ENCODE results near the gene NYNRIN.
"Not testable (repeated sequence)": the region's sequence is repeated elsewhere in the genome, so short reads cannot be mapped to it uniquely, and the experiment has no call there.

DNA sequence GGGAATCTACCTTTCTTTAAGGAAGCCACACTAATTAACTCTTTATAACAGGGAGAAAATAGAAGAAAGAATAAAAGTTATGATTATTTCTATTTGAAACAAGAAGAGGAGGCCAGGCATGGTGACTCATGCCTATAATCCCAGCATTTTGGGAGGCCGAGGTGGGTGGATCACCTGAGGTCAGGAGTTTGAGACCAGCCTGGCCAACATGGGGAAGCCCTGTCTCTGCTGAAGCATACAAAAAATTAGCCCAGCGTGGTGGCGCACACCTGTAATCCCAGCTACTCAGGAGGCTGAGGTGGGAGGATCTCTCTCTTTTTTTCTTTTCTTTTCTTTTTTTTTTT lies 44.3 kb upstream of the NYNRIN start:
- TF ChIP-seq POLR2A (IDR thresholded peaks at IDR 0.05; ENCODE audit: low read length); GATA1 (IDR thresholded peaks at IDR 0.05; ENCODE audit: low read depth, low read length): not testable (repeated sequence)
